HepG2 (cell line): ENCODE data around the gene GLDC. TPM values are rescaled to one million over a fixed set of nuclear protein-coding genes. Genes with fewer than 3 reads are reported as not detected.

Experiments used
- ATAC-seq: fragments of 200-7000 bp; cut with Tn5 transposase; 3 replicates; pipeline ENCODE4 v1.9.1; 2020; ENCODE audit warnings: mild to moderate bottlenecking, moderate library complexity
- BruUV-seq: library from RNA; stranded (reverse); fragments of 400-500 nt; replicated peaks from 2 replicates; lab custom pipeline; 2021; lab: Mats Ljungman, UMichigan
- CTCF ChIA-PET: fragments of 300-600 bp; formaldehyde crosslinking; extraction: SDS; loops from one replicate; lab custom pipeline; 2021; ENCODE audit warnings: low total read pairs, inconsistent platforms, low intra/inter-chr PET ratio; lab: Yijun Ruan, JAX
- POLR2A ChIA-PET: fragments of 350-600 bp; sonication (Branson Sonifier 250); formaldehyde crosslinking; loops from one replicate; lab custom pipeline; 2020; ENCODE audit warnings: antibody characterized with exemption, inconsistent platforms; lab: Yijun Ruan, JAX
- DNase-seq: peaks from one replicate; pipeline ENCODE4 v3.0.0-alpha.2; 2015; ENCODE audit warnings: low spot score
- FAIRE-seq: peaks from 3 replicates; lab custom pipeline; 2011; peaks lifted over from hg19 to GRCh38; lab: Jason Lieb, UNC
- H2AFZ ChIP-seq: one replicate; pipeline ENCODE4 v1.6.1; 2011; ENCODE audit warnings: low read length, inconsistent platforms
- H3K27ac ChIP-seq: fragments of 300-600 bp; 3 replicates; pipeline ENCODE4 v1.8.0; 2011; ENCODE audit warnings: mixed run types, mild to moderate bottlenecking, mixed read lengths, low read length, inconsistent platforms; ENCODE audit not compliant: insufficient read depth; ENCODE audit errors: extremely low read length
- H3K27me3 ChIP-seq, 2 experiments: fragments of 200-600 bp in 1 of 2; 2 replicates in 1 of 2; 3 replicates in 1 of 2; pipeline versions ENCODE4 v1.6.0 to v1.8.0; 2011; ENCODE audit warnings: low read length in 2 of 2, mild to moderate bottlenecking in 2 of 2, moderate library complexity in 2 of 2, inconsistent platforms in 1 of 2; ENCODE audit not compliant: insufficient read depth in 2 of 2, control insufficient read depth in 1 of 2
- H3K36me3 ChIP-seq, 2 experiments: fragments of 200-600 bp in 1 of 2; replicated peaks in 1 of 2; 2 replicates in 1 of 2; 3 replicates in 1 of 2; pipeline versions ENCODE4 v1.5.1 to v1.8.0; 2011; ENCODE audit warnings: low read length in 2 of 2, inconsistent platforms in 1 of 2; ENCODE audit not compliant: insufficient read depth in 2 of 2, control insufficient read depth in 1 of 2
- H3K4me1 ChIP-seq: 2 replicates; pipeline ENCODE4 v1.5.1; 2012; ENCODE audit warnings: low read length, inconsistent platforms; ENCODE audit not compliant: insufficient read depth
- H3K4me2 ChIP-seq: 2 replicates; pipeline ENCODE4 v1.6.0; 2011; ENCODE audit warnings: low read depth, low read length, inconsistent platforms
- H3K4me3 ChIP-seq, 3 experiments: fragments of 200-600 bp in 1 of 3; sonication (generic), shearing (Covaris generic) in 1 of 3; replicated peaks in 1 of 3; 2 replicates each; pipeline ENCODE4 v1.5.1; 2011 to 2016; ENCODE audit warnings: low read length in 3 of 3, inconsistent platforms in 2 of 3, low read depth in 2 of 3, mild to moderate bottlenecking in 2 of 3, control low read depth in 1 of 3, mixed read lengths in 1 of 3; ENCODE audit not compliant: insufficient read depth in 1 of 3
- H3K79me2 ChIP-seq: one replicate; pipeline ENCODE4 v1.6.1; 2011; ENCODE audit warnings: low read length, inconsistent platforms; ENCODE audit not compliant: insufficient read depth
- H3K9ac ChIP-seq: 2 replicates; pipeline ENCODE4 v1.6.0; 2011; ENCODE audit warnings: mild to moderate bottlenecking, low read depth, low read length, inconsistent platforms; ENCODE audit not compliant: insufficient read depth
- H3K9me3 ChIP-seq: 2 replicates; pipeline ENCODE4 v1.5.1; 2012; ENCODE audit warnings: mild to moderate bottlenecking, low read length
- H4K20me1 ChIP-seq: 2 replicates; pipeline ENCODE4 v1.6.0; 2011; ENCODE audit warnings: inconsistent platforms, mild to moderate bottlenecking, low read length, moderate library complexity; ENCODE audit not compliant: insufficient read depth
- BRF2 ChIP-seq: sonication (generic); formaldehyde crosslinking; IDR thresholded peaks from 2 replicates; pipeline ENCODE4 v1.8.1; 2022; ENCODE audit warnings: mild to moderate bottlenecking, missing genetic modification reagents
- CBFB ChIP-seq: sonication (generic); formaldehyde crosslinking; IDR thresholded peaks from 2 replicates; pipeline ENCODE4 v1.4.0; 2020; ENCODE audit warnings: missing genetic modification reagents
- FLYWCH1 ChIP-seq: sonication (generic); formaldehyde crosslinking; IDR thresholded peaks from 2 replicates; pipeline ENCODE4 v1.8.1; 2023; ENCODE audit warnings: mild to moderate bottlenecking, missing genetic modification reagents
- FUBP1 ChIP-seq: sonication (generic); formaldehyde crosslinking; IDR thresholded peaks from 2 replicates; pipeline ENCODE4 v1.5.1; 2020; ENCODE audit warnings: missing genetic modification reagents, mild to moderate bottlenecking, borderline replicate concordance
- HNF4G ChIP-seq, 2 experiments: sonication (generic) in 1 of 2; formaldehyde crosslinking in 1 of 2; IDR thresholded peaks; 2 replicates each; pipeline versions ENCODE4 v1.4.0 to v1.6.1; 2011 to 2020; ENCODE audit warnings: borderline replicate concordance in 2 of 2, low read depth in 2 of 2, mild to moderate bottlenecking in 2 of 2, low read length in 1 of 2, missing genetic modification reagents in 1 of 2, moderate library complexity in 1 of 2
- PATZ1 ChIP-seq: sonication (generic); formaldehyde crosslinking; IDR thresholded peaks from 2 replicates; pipeline ENCODE4 v1.4.0; 2020; ENCODE audit warnings: missing genetic modification reagents
- RNF2 ChIP-seq: fragments of 450-650 bp; conservative IDR thresholded peaks from 2 replicates; pipeline ENCODE4 v1.6.1; 2016; ENCODE audit warnings: low read depth
- TEAD2 ChIP-seq: sonication (generic); formaldehyde crosslinking; IDR thresholded peaks from 2 replicates; pipeline ENCODE4 v1.9.0; 2021; ENCODE audit warnings: missing genetic modification reagents
- ZBTB26 ChIP-seq: IDR thresholded peaks from 2 replicates; pipeline ENCODE4 v1.6.1; 2016; ENCODE audit warnings: missing compliant biosample characterization, missing genetic modification reagents, borderline replicate concordance
- ZNF296 ChIP-seq: sonication (generic); formaldehyde crosslinking; conservative IDR thresholded peaks from 2 replicates; pipeline ENCODE4 v1.5.0; 2020; ENCODE audit warnings: mild to moderate bottlenecking, missing genetic modification reagents
- ZNF354B ChIP-seq: sonication (generic); formaldehyde crosslinking; IDR thresholded peaks from 2 replicates; pipeline ENCODE4 v1.8.0; 2022; ENCODE audit warnings: mild to moderate bottlenecking, missing genetic modification reagents
- ZNF576 ChIP-seq: sonication (generic); formaldehyde crosslinking; IDR thresholded peaks from 2 replicates; pipeline ENCODE4 v1.4.0; 2020; ENCODE audit warnings: mild to moderate bottlenecking, missing genetic modification reagents
- ZNF775 ChIP-seq: sonication (generic); formaldehyde crosslinking; IDR thresholded peaks from 2 replicates; pipeline ENCODE4 v1.4.0; 2020; ENCODE audit warnings: missing genetic modification reagents, mild to moderate bottlenecking, moderate library complexity, borderline replicate concordance
- ZNF839 ChIP-seq: sonication (generic); formaldehyde crosslinking; IDR thresholded peaks from 2 replicates; pipeline ENCODE4 v1.4.0; 2020; ENCODE audit warnings: missing genetic modification reagents, mild to moderate bottlenecking, borderline replicate concordance
- ZSCAN20 ChIP-seq: sonication (generic); formaldehyde crosslinking; IDR thresholded peaks from 2 replicates; pipeline ENCODE4 v1.4.0; 2020; ENCODE audit warnings: missing genetic modification reagents, mild to moderate bottlenecking, borderline replicate concordance
- WGBS: methylation state at CpG from one replicate; pipeline ENCODE4 v1.1.6; 2017; ENCODE audit warnings: low lambda C conversion rate; 5-methylcytosine and 5-hydroxymethylcytosine counted together
- in situ Hi-C: cut with HindIII; loops from 2 replicates; pipeline ENCODE4 v1.10.0; 2017; ENCODE audit warnings: low pct_unique_long_range_greater_than_20kb; ENCODE audit not compliant: extremely low pct_ligation_motif_present
- intact Hi-C: fragments of 100-400 bp; cut with micrococcal nuclease; formaldehyde crosslinking; loops from one replicate; pipeline ENCODE4 v1.10.0; 2022; ENCODE audit not compliant: unreplicated experiment
- polyA plus RNA-seq, 8 experiments: library from polyadenylated mRNA; depleted of rRNA in 3 of 8; stranded (reverse) in 7 of 8; unstranded in 1 of 8; fragments of >200 nt; fragmentation: Illumina TruSeq in 4 of 8; extraction: Trizol in 4 of 8; gene quantifications; 2 replicates each; pipeline versions ENCODE4 v1.2.1 to v1.2.3, GENCODE V29; 2011 to 2016; ENCODE audit warnings: low read depth in 4 of 8, missing spikeins in 1 of 8, mixed read lengths in 1 of 8; ENCODE audit not compliant: insufficient read depth in 1 of 8
- total RNA-seq, 5 experiments: library from RNA; depleted of rRNA; stranded (reverse); fragments of >200 nt; fragmentation: Illumina TruSeq; extraction: Trizol; gene quantifications; 2 replicates each; pipeline ENCODE4 v1.2.3, GENCODE V29; 2016; ENCODE audit warnings: low read depth in 1 of 5

GLDC gene
- total and polyA plus RNA-seq, 2 of the 13 experiments (the other 11 are each of a cell fraction or from before 2014, with no cell fraction given): 59.3 to 115 TPM

GRCh38 chr9:6680797-6681146, 35.2 kb upstream of the GLDC start:
- FAIRE-seq (no peak), ATAC-seq (peak; percentile 71), DNase-seq (peak; percentile 68)
- Histone ChIP-seq H3K4me1 (peaks cover 70% of the 10 kb centered on the region), H3K79me2 (peaks cover 23% of the 10 kb centered on the region), H3K27me3 (no peaks in the 10 kb centered on the region), H3K4me2 (peak overlapping the region; percentile 90), H3K9me3 (no peaks in the 10 kb centered on the region), H3K27ac (peak overlapping the region; percentile 98), H3K4me3 (peak overlapping the region; percentile 43 to 77 (median 59)), H4K20me1 (no peaks in the 10 kb centered on the region), H3K36me3 (no peaks in the 10 kb centered on the region), H2AFZ (no peak overlapping the region), H3K9ac (peak overlapping the region; percentile 94)
- BruUV-seq: no TSS peak
- CTCF ChIA-PET: no interaction called here
- intact Hi-C loops (loop anchor here (1.0 to 5.0 kb wide), 5 partner anchors 16 to 101 kb away; partner anchors contain the start of genes GLDC and KDM4C), in situ Hi-C loops (loop anchor here (5.0 to 25.0 kb wide), 2 partner anchors 93 to 318 kb away; no protein-coding TSS in a partner anchor)
- WGBS: 0% methylated on average over 26 of the region's 26 CpGs
- POLR2A ChIA-PET: interaction anchor here (0.6 to 2.9 kb wide), 17 partner anchors 9 to 1676 kb away, joined by 3 to 41 read pairs (median 8); partner anchors contain the start of genes GLDC and KDM4C
- TF ChIP-seq ZNF354B (CRISPR knock-in tag) (no peak), BRF2 (CRISPR knock-in tag) (no peak), TEAD2 (no peak), ZNF576 (CRISPR knock-in tag) (0 out of 2 replicates have a peak, but pooled peaks have one; percentile 7), FUBP1 (peak; percentile 97; the same call in 1 of the 2 replicates), ZBTB26 (CRISPR knock-in tag) (no peak), FLYWCH1 (0 out of 2 replicates have a peak, but pooled peaks have one; percentile 62), ZSCAN20 (CRISPR knock-in tag) (no peak), CBFB (peak; percentile 41; the same call in 1 of the 2 replicates), PATZ1 (CRISPR knock-in tag) (no peak), HNF4G (IDR thresholded peaks at IDR 0.05; ENCODE audit: borderline replicate concordance, low read depth, low read length) (no peak), HNF4G (CRISPR knock-in tag; IDR thresholded peaks at IDR 0.05; ENCODE audit: borderline replicate concordance, low read depth) (0 out of 2 replicates have a peak, but pooled peaks have one; percentile 19), ZNF839 (no peak), RNF2 (peak; percentile 69), ZNF296 (CRISPR knock-in tag) (no peak), ZNF775 (CRISPR knock-in tag) (no peak)
